K562 (cell line): ENCODE results near the gene ARL8A.
"Not testable (repeated sequence)": the region's sequence is repeated elsewhere in the genome, so short reads cannot be mapped to it uniquely, and the experiment has no call there.

ENCODE experiments used
- NONO ChIP-seq, 2 experiments: fragments of 200-400 bp in 1 of 2; fragments of 450-650 bp in 1 of 2; formaldehyde crosslinking in 1 of 2; IDR thresholded peaks; 2 replicates each; pipeline ENCODE4 v1.6.1; 2017; ENCODE audit warnings: low read depth in 2 of 2, mild to moderate bottlenecking in 2 of 2, moderate library complexity in 2 of 2, low read length in 1 of 2
- STAT5B ChIP-seq: fragments of 250-450 bp; sonication (Bioruptor Pico); IDR thresholded peaks from 2 replicates; pipeline ENCODE4 v1.8.0; 2021; ENCODE audit warnings: mild to moderate bottlenecking, inconsistent platforms
- YBX1 ChIP-seq: fragments of 450-650 bp; IDR thresholded peaks from 2 replicates; pipeline ENCODE4 v1.7.1; 2016; ENCODE audit warnings: mild to moderate bottlenecking
- ZNF121 ChIP-seq: sonication (generic); formaldehyde crosslinking; conservative IDR thresholded peaks from 2 replicates; pipeline ENCODE4 v1.8.0; 2022; ENCODE audit warnings: missing genetic modification reagents
- ZNF24 ChIP-seq: fragments of 450-650 bp; IDR thresholded peaks from 2 replicates; pipeline ENCODE4 v1.6.1; 2016

DNA sequence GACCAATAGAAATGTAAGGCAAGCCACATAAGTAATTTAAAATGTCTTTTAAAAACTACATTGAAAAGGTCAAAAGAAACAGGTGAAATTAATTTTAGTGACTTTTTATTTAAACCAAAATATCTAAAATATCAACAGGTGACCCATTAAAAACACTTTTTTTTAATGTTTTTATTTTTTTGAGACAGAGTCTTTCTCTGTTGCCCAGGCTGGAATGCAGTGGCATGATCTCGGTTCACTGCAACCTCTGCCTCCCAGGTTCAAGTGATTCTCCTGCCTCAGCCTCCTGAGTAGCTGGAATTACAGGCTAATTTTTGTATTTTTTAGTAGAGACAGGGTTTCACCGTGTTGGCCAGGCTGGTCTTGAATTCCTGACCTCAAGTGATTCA, 36.2 kb upstream of the ARL8A start:
- not testable (repeated sequence) for TF ChIP-seq YBX1; NONO (IDR thresholded peaks at IDR 0.05; ENCODE audit: low read depth in 2 of 2, low read length in 1 of 2); ZNF121; STAT5B (CRISPR knock-in tag); ZNF24
